ENCODE results near the gene GZMA.
"Not testable (repeated sequence)": the region's sequence is repeated elsewhere in the genome, so short reads cannot be mapped to it uniquely, and the experiment has no call there.

GZMA gene

DNA sequence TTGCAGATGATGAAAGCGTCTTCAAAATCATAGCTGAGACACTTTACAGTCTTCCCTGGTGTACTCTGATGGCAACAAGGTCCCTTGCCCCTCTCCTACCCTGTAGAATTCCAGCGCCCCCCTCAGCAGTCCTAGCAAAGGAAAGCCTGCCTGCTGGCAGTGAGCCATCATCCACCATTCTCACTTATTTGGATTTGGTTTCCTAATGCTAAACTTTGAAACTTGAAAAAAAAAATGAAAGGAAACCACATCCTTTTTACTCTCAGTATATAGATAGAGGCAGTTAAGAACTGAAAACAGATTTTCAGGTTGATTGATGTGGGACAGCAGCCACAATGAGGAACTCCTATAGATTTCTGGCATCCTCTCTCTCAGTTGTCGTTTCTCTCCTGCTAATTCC, at the start of gene GZMA:
Gene GZMA (plus strand): TSS at position 299 of the 400 bp plus-strand sequence. CDS start 37 bp downstream, at position 336.
- DNase-seq, result no peak

DNA sequence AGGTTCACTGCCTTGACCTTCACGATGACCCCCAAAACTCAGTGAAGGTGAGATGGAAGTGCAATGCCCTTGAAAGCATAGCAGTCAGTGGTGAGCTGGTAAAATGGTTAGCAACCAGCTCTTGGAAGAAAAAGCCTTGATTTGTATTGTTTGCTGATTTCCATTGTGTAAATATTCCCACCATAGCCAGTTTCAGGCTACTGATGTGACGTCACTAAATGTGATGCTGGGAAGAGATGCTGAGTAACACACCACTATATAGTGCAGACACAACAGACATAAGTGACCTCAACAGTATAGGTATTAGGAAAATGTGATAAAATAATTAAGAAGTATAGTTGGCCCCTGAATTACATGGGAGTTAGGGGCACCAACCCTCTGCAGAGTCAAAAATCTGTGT, 47.3 kb upstream of the GZMA start:
- no peak for DNase-seq

DNA sequence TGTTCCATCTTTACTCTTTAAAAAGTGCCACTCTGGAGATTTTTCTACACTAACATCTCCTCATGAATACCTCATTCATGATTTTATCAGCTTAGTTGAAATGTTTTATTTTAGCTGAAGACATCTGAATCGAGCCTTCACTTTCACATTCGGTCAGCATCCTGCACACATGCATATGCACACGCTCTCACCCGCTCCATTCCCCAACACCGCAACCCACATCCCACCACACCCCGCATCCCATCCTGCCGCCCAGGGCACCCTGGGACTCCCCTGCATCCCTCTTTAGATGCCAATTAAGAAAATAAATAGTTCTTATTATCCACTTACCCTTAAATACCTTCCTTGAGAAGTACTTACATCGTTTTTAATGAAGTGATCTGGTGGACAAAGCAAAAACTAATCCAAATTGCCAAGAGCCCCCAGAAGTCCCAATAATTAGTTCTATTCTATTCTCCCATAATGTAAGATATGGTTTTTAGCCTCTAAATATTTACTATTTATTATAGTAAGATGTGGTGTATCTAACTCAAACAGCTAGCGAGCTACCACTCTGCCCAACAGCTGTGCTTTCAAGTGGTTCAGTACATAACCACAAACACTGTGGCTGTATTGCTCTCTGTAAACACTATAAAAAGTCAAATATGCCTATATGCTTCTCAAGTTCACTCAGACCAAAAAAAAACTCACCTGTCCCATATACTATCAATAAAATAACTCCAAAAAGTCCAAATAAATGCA, 40.2 kb upstream of the GZMA start:
- no peak for DNase-seq

DNA sequence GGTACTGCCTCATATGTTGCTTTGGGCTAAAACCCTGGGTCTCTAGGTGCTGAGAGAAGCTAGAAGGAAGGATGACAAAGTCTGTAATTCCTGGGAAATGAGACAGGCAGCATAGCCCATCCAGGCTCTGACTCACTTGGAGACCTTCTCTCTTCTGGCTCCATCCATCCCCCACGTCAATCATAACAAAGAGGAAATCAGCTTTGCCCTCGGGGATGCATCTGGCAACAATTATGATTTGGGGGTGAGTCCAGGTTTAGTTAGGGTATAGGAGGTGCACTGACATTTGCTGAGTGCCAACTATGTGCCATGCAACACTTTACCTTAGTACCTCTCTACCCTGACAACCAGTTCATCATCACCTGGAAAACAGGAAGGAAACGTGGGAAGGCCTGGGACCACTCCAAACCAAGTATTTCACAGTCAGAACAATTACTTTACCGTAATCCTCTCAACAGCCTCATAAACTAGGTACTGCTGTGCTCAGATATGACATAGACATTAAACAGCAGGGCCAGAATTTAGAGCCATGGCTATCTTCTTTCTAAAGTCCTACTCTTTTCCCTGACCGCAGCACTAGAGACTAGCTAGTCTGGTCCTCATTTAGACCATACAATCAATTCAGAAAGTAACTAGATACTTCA, 39.1 kb upstream of the GZMA start:
- no peak for DNase-seq

DNA sequence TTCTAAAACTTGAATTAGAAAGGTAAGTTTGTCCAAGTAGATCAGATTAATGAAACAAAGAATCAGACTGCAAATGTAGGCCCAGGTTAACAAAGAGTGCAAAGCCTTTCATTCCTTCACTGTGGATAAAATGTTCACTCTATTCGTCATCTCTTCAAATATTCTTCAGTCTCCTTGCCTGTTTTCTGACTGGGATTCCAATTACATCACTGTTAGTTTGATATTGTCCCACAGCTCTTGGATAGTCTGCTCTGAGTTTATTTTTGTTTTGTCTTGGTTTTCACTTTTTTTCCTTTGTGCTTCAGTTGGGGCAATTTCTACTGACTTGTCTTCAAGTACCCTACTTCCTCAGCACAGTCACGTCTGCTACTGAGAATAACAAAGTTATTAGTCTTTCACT, 38.5 kb upstream of the GZMA start:
- no peak for DNase-seq

DNA sequence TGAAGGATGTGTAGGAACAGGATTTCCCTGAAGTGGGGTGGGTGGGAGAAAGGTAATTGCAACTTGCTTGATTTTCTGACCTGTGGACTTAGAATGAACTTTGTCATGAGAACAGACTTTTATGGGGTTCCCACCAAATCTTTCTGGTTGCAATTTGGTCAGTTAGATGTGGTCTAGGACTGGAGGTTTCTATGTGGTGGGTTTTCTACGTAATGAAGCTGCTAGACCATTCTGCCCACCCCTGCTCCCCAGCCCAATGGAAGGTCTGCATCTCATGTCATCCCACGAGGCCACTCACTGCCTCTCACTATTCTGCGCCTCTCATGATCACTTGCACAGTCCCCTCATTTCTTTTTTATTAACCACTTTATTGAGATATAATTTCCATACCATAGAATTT, 37.9 kb upstream of the GZMA start:
- DNase-seq, result no peak

DNA sequence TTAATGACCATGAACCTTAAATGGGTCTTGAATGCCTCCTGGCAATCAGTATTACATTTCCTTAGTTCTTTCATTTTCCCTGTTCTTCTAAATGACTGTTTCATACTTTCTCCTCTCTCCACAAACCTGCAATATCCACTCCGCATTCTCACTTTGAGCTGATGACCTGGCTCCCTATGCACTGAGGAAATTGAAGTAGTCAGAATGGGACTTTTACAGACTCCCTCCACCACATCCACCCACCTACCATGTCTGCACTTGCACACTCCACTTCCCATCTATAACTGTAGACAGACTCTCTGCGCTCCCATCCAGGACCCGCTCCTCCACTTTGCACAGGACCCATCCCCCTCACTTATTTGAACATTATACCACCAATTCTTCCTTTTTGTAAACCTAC, 36.2 kb upstream of the GZMA start:
- no peak for DNase-seq

DNA sequence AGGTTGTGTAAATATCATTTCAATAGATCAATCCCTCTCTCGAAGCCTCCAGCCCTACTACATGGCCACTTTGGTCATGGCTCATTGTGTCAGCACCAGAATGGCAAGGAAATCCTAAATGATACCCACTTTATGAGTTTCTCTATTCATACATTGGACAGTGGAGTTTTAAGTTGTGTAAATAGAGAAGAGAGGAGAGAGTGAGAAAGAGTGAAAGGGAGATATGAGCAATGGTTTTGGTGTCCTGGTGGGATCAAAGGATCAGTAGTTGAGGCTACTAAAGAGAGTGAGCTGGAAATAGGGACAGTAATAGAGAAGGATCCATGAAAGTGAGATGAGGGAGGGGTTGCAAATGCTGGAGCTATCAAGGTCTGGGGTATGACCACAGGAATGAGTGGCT, 31.5 kb upstream of the GZMA start:
- DNase-seq, result no peak

DNA sequence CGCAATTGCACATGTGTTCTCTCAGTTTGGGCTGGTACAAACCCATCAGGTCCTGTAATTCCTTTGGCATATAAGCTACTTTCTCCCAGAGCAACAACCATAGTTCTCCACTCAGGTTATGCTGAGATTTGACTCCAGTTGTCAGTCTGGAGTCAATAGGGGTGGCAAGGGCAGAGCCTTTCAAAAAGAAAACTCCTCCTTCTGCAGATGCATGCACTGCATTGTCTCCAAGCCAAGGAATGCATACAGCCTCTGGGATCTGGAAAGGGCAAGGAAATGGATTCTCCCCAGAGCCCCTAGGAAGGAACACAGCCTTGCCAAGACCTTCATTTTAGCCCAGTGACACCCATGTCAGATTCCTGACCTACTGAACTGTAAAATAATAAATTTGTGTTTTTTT, 31.0 kb upstream of the GZMA start:
- no peak for DNase-seq

DNA sequence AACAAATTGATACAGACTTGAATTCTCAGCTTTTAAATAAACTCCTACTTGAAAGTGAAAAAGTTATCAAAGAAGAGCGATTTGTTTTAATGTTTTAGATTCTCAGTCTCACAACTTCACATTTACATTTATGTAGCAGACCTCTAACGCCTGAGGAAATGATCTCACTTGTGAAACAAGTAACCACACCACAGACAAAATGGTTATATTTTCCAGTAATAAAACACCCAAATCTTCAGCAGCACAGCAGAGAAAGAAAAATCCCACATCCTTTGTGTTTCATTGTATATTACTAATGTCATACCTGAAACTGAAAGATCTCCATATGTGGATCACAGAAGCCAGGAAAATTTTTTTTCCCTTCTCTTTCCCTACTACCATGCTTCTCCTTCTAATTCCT, 29.8 kb upstream of the GZMA start:
- no peak for DNase-seq

DNA sequence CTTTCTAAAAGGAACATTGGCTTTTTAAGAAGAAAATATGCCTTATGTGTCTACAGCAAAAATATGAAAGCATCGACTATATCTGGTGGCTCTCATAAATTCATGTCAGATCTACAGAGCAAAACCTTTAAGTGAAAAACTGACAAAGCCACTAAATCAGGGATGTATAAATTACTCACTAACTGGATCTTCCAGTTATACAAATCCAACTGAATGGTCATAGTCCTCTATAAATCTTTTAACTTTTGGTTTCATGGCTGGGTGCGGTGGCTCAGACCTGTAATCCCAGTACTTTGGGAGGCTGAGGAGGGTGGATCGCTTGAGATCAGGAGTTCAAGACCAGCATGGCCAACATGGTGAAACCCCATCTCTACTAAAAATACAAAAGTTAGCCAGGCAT, 29.2 kb upstream of the GZMA start:
- DNase-seq, result no peak

DNA sequence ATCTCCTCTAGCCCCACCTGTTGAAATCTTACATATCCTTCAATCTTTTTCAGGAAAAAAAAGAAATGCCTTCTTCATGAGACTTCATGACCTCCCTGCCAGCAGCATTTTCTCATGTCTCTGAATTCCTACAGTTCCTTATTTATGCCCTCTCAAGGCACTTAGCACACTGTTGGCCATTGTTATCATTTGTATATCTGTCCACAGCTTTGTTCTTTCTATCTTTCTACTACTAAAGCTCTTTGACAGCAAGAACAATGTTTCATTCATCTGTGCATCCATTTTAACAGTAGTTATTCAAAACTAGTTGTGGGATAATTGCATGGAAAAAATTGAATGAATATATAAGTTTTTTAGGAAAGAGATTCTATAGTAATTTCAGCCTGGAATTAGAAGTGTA, 20.9 kb upstream of the GZMA start:
- no peak for DNase-seq

DNA sequence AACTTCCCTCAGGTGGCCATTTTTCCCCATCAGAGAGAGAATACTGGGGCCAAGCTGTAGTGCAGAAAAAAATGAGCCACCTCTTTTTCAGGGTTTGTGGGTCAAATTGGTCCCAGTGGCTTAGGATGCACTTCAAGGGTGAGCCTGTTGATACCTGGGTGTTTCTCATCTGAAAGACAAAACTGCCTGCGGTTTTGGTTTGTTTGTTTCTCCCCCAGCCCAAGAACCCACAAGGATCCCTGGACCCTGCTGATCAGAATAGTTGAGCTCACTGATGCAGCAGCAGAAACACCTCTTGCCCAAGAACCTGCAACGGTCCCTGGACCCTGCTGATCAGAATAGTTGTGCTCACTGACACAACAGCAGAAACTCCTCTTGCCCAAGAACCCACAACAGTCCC, 13.1 kb upstream of the GZMA start:
- not testable (repeated sequence) for DNase-seq

DNA sequence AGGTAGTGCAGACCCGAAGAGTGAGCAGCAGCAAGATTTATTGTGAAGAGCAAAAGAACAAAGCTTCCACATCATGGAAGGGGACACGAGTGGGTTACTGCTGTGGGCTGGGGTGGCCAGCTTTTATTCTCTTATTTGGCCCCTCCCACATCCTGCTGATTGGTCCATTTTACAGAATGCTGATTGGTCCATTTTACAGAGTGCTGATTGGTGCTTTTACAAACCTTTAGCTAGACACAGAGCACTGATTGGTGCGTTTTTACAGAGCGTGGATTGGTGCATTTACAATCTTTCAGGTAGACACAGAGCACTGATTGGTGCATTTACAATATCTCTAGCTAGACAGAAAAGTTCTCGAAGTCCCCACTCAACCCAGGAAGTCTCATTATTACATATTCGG, 11.4 kb upstream of the GZMA start:
- DNase-seq, result not testable (repeated sequence)

DNA sequence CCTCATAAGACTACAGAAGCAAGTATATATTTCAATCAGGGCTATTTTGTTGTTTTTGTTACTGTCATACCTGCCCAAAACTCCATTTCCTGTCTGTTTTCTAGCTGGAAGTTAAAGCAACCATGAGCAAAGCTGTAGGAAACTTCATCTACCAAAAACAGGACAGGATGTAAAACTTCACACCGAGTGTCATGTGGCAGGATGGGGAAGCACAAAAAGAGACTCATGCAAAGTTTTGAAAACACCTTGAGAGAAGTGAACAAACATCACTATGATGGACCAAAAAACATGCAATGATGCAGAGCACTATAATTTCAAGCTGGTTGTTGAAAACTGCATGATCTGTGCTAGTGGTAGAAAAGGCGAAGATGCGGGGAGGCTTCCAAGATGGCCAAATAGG, 6.3 kb upstream of the GZMA start:
- no peak for DNase-seq

DNA sequence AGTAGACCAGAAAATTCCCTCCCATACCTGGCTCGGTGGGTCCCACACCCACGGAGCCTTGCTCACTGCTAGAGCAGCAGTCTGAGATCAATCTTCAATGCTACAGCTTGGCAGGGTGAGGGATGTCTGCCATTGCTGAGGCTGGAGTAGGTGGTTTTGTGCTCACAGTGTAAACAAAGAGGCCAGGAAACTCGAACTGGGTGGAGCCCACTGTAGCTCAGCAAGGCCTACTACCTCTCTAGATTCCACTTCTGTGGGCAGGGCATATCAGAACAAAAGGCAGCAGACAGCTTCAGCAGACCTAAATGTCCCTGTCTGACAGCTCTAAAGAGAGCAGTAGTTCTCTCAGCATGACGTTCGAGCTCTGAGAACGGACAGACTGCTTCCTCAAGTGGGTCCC, 5.6 kb upstream of the GZMA start:
- DNase-seq, result no peak

DNA sequence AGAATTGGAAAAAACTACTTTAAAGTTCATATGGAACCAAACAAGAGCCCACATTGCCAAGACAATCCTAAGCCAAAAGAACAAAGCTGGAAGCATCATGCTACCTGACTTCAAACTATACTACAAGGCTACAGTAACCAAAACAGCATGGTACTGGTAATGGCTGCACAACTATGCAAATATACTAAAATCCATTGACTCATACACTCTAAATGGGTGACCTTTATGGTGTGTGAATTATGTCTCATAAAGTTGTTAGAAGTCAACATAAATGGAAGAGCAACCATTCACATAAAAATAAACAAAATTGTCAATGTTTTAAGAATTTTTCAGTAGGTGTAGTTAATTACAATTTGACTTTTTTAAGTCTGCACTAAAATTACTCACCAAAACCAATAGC, 1.3 kb upstream of the GZMA start:
- not testable (repeated sequence) for DNase-seq

DNA sequence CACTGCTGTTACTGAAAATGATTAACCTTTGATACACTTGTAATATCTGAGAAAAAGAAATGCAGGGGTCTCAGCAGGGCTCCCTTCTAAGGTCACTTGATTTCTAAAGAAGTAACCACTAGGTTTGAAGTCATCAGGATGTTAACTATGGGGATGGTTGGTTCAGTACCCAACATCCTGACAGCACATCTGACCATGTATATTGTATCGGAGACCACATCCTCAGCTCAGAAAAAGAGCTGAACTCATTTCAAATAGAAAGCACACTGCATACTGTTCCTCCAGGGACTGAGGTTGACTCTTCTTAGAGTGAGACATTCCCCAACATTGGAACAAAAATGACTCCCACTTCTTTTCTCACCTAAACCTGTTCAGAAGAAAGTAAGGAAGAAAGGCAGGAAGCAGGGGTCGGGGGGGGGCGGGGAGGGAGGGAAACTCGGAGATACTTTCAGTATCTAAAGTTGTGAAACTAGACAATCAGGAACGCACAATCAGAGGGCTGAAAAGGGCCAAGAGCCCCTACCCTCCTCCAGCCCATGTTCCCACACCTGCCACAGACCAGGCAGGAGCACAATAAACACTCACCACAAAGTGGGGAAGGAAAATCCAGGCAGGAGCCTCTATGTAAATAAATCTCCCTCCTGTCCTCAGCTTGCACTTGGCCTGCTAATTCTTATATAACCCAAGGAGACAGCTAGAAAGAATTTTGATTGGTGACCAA, 730 bp upstream of the GZMA start:
- no peak for DNase-seq

DNA sequence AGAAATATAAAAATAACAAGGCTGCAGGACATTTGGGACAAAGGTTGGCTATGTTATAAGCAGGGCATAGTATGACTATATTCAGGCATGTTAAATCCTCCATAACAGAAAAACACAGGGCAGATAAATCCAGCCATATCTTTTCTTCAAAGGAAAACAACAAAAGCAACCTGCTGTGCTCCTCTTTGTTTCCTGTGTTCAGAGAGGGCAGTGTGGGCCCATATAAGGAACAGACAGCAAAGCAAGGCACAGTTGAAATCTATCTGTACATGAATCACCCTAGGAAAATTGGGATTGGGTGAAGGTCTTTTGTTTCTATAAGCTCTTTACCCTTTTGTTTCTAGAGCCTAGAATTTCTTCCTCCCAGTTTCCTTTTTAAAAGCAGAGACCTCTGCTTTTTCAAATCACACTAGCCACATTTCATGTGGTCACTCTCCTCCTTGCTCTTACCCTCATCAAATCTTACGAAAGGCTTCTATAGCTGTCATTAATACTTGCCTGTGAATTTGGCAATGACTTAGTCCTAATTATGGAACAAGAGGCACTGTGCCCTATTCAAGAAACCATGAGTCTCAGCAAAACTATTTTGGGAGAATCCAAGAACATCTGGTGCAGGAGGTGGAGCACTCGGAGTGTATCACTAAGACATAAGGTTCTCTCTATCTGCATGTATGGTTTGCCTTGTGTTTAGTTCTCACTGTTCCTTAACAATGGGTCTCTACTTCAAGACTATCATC, 1.8 kb downstream of the GZMA start:
- DNase-seq, result no peak

DNA sequence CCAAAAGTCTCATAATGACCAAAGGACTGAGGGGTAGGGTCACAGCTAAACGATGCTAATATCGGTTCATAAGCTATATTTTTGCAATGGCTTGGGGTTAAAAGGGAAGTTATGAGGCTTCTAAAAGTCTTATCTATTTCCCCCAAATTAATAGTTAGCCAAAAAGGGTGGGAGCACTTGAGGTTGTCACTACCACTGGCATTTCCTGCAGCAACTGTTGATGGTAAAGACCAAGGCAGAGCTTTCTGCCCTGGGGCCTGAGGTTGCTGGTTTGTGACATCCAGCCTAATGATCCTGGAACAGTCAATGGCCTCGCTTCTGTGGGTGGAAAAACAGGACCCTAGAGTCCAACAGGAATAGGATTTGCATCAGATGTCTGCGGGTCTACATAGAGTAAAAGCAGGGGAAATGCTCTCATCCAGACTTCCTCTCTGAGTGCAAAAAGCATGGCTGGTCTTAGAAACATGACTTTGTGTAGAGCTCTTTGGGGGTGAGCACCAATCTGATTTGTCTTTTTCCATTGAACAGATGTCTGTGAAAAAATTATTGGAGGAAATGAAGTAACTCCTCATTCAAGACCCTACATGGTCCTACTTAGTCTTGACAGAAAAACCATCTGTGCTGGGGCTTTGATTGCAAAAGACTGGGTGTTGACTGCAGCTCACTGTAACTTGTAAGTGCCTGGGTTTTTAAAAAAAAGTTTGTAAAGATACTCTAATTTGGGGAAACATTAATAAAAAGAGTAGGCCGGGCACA, 2.7 kb downstream of the GZMA start:
- DNase-seq, result no peak

DNA sequence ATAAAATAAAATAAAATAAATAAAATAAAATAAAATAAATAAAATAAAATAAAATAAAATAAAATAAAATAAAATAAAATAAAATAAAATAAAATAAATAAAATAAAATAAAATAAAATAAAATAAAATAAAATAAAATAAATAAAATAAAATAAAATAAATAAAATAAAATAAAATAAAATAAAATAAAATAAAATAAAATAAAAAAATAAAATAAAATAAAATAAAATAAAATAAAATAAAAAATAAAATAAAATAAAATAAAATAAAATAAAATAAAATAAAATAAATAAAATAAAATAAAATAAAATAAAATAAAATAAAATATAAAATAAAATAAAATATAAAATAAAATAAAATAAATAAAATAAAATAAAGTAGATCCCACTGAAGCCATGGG, 3.5 kb downstream of the GZMA start:
- DNase-seq, result not testable (repeated sequence)

DNA sequence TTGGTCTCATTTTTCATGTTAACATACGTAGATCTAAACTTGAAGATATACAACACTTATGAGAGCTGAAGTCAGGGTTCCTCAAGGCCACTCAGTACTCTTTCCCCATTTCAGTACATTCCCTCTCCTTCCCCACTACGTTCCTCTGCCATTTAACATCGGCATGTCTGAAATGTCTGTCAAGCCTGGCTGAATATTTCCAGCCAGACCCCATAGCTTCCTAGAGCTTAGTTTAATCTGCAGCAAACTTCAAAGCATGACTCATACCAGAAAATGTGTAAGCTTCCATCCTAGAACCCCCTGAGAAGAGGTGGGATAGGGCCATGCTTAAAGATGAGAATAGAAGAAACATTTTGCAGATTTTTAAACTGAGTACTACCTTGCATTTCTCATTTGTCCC, 6.2 kb downstream of the GZMA start:
- no peak for DNase-seq

DNA sequence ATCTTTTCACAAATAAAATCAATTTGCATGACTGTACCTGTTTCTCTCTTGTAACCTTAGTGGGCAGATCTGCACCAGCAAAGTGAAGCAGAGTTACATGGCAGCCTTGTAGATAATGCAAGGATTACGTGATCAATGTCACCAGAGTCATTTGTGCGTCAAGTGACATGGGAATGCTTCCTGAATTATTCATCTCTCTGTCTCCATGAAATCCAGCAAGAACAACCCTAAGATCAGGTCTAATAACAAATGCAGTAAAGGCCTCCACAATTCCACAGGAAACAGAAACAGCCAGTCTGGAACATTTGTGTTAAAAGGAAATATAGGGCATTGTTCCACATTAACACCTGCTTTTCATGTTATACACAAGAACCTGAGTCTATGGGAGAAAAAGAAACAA, 7.8 kb downstream of the GZMA start:
- DNase-seq, result no peak
